Astrocyte (in vitro differentiated cells and primary cell): ENCODE results near the gene TNFAIP8L3.

Experiments used
- EZH2 ChIP-seq: IDR thresholded peaks from 2 replicates; pipeline ENCODE4 v1.6.1; 2012; ENCODE audit warnings: mild to moderate bottlenecking, low read length, inconsistent platforms; ENCODE audit not compliant: insufficient read depth
- TF ChIP-seq, protein P1 (sequence below): IDR thresholded peaks from 2 replicates; pipeline ENCODE4 v1.5.1; 2011; ENCODE audit warnings: low read depth, mild to moderate bottlenecking, inconsistent platforms, low read length, moderate library complexity; ENCODE audit not compliant: insufficient read depth

DNA sequence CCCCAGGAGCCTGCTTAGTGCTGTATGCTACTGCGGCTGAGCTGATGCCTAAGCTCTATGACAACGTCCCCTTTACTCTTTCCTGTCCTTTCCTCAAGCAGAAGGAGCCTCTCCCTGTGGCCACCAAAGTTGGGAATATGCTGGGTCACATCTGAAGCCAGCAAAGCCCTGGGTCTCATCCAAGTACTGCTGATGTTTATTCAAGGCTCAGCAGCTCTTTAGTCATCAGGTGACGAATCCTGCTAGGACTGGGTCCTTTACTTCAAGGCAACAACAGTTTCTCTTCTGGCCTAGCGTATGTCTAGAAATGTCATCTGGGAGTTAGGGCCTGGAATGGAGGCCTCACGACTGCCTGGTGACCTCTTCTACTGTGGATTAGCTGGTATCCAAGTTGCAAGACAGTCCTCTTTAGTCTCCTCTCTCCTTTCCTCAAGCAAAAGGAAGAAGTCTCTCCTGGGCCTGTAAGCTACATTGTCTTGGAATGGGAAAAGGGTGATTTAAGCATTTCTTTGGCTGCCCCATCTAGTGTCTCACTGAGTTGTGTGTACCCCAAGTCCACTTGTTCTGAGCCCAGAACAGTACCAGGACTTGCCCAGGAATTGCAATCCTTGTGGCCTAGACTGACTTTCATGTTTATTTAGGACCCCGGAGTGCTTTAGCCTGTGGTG, 63.9 kb downstream of the TNFAIP8L3 start:
- TF ChIP-seq EZH2 = no peak
- TF ChIP-seq, protein P1, sequence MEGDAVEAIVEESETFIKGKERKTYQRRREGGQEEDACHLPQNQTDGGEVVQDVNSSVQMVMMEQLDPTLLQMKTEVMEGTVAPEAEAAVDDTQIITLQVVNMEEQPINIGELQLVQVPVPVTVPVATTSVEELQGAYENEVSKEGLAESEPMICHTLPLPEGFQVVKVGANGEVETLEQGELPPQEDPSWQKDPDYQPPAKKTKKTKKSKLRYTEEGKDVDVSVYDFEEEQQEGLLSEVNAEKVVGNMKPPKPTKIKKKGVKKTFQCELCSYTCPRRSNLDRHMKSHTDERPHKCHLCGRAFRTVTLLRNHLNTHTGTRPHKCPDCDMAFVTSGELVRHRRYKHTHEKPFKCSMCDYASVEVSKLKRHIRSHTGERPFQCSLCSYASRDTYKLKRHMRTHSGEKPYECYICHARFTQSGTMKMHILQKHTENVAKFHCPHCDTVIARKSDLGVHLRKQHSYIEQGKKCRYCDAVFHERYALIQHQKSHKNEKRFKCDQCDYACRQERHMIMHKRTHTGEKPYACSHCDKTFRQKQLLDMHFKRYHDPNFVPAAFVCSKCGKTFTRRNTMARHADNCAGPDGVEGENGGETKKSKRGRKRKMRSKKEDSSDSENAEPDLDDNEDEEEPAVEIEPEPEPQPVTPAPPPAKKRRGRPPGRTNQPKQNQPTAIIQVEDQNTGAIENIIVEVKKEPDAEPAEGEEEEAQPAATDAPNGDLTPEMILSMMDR = no peak
